K562 (cell line): ENCODE measurements around the gene DUS1L.

ENCODE experiments used
- BHLHE40 ChIP-seq: IDR thresholded peaks from 2 replicates; pipeline ENCODE4 v1.6.1; 2011; ENCODE audit warnings: low read length, improper control_type of control experiment
- E2F8 ChIP-seq: fragments of 450-650 bp; IDR thresholded peaks from 2 replicates; pipeline ENCODE4 v1.7.1; 2018; ENCODE audit warnings: mild to moderate bottlenecking, low read depth; ENCODE audit not compliant: partially characterized antibody
- MLX ChIP-seq, 2 experiments: fragments of 450-650 bp in 1 of 2; sonication (generic) in 1 of 2; formaldehyde crosslinking; conservative IDR thresholded peaks; 2 replicates each; pipeline versions ENCODE4 v1.4.0 to v1.8.1; 2020 to 2022; ENCODE audit warnings: mild to moderate bottlenecking in 1 of 2, missing genetic modification reagents in 1 of 2
- NR2C1 ChIP-seq, 2 experiments: fragments of 450-650 bp; IDR thresholded peaks; 2 replicates each; pipeline ENCODE4 v1.6.1; 2017; ENCODE audit warnings: mild to moderate bottlenecking in 2 of 2, antibody characterized with exemption in 1 of 2, inconsistent platforms in 1 of 2, missing compliant biosample characterization in 1 of 2, missing genetic modification characterization in 1 of 2
- SMARCE1 ChIP-seq: fragments of 450-650 bp; IDR thresholded peaks from 2 replicates; pipeline ENCODE4 v1.7.1; 2016; ENCODE audit warnings: mild to moderate bottlenecking
- ZBTB33 ChIP-seq: sonication (generic); formaldehyde crosslinking; IDR thresholded peaks from 2 replicates; pipeline ENCODE4 v1.8.1; 2023; ENCODE audit warnings: mild to moderate bottlenecking, missing genetic modification reagents
- ZNF41 ChIP-seq: fragments of 250-450 bp; sonication (Bioruptor Pico); conservative IDR thresholded peaks from 2 replicates; pipeline ENCODE4 v1.4.0; 2020; ENCODE audit warnings: mild to moderate bottlenecking

- TF ChIP-seq ZNF41 (CRISPR knock-in tag) (no peak), E2F8 (no peak), NR2C1 (IDR thresholded peaks at IDR 0.05) (no peak), NR2C1 (tag; IDR thresholded peaks at IDR 0.05) (no peak), SMARCE1 (no peak), ZBTB33 (CRISPR knock-in tag) (no peak), BHLHE40 (no peak), MLX (CRISPR knock-in tag; conservative IDR thresholded peaks at IDR 0.05) (no peak)
These were observed 42.9 kb upstream of the DUS1L start for GRCh38 chr17:82108496-82108945.
